ENCODE measurements around the gene PIK3R6.

GRCh38 chr17:8857919-8858318 is 9.6 kb downstream of the PIK3R6 start:
- TF ChIP-seq, protein P1, sequence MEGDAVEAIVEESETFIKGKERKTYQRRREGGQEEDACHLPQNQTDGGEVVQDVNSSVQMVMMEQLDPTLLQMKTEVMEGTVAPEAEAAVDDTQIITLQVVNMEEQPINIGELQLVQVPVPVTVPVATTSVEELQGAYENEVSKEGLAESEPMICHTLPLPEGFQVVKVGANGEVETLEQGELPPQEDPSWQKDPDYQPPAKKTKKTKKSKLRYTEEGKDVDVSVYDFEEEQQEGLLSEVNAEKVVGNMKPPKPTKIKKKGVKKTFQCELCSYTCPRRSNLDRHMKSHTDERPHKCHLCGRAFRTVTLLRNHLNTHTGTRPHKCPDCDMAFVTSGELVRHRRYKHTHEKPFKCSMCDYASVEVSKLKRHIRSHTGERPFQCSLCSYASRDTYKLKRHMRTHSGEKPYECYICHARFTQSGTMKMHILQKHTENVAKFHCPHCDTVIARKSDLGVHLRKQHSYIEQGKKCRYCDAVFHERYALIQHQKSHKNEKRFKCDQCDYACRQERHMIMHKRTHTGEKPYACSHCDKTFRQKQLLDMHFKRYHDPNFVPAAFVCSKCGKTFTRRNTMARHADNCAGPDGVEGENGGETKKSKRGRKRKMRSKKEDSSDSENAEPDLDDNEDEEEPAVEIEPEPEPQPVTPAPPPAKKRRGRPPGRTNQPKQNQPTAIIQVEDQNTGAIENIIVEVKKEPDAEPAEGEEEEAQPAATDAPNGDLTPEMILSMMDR (conservative IDR thresholded peaks at IDR 0.05; ENCODE audit: low read depth in 2 of 2), result no peak
- TF ChIP-seq EZH2 (IDR thresholded peaks at IDR 0.05; ENCODE audit: low read depth, unreplicated experiment) (no peak), EZH2phosphoT487 (IDR thresholded peaks at IDR 0.05; ENCODE audit: unreplicated experiment) (no peak), ZNF114 (CRISPR knock-in tag; IDR thresholded peaks at IDR 0.05) (no peak), ETS1 (IDR thresholded peaks at IDR 0.05) (0 out of 2 replicates have a peak, but pooled peaks have one; percentile 37)
- TF ChIP-seq, protein P2, sequence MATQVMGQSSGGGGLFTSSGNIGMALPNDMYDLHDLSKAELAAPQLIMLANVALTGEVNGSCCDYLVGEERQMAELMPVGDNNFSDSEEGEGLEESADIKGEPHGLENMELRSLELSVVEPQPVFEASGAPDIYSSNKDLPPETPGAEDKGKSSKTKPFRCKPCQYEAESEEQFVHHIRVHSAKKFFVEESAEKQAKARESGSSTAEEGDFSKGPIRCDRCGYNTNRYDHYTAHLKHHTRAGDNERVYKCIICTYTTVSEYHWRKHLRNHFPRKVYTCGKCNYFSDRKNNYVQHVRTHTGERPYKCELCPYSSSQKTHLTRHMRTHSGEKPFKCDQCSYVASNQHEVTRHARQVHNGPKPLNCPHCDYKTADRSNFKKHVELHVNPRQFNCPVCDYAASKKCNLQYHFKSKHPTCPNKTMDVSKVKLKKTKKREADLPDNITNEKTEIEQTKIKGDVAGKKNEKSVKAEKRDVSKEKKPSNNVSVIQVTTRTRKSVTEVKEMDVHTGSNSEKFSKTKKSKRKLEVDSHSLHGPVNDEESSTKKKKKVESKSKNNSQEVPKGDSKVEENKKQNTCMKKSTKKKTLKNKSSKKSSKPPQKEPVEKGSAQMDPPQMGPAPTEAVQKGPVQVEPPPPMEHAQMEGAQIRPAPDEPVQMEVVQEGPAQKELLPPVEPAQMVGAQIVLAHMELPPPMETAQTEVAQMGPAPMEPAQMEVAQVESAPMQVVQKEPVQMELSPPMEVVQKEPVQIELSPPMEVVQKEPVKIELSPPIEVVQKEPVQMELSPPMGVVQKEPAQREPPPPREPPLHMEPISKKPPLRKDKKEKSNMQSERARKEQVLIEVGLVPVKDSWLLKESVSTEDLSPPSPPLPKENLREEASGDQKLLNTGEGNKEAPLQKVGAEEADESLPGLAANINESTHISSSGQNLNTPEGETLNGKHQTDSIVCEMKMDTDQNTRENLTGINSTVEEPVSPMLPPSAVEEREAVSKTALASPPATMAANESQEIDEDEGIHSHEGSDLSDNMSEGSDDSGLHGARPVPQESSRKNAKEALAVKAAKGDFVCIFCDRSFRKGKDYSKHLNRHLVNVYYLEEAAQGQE (IDR thresholded peaks at IDR 0.05; ENCODE audit: unreplicated experiment), result no peak
